Inflammatory macrophage (primary cell): ENCODE measurements around the gene DCLK1.
"Not testable (repeated sequence)": the region's sequence is repeated elsewhere in the genome, so short reads cannot be mapped to it uniquely, and the experiment has no call there.

Experiments used
- DNase-seq, 2 donors: peaks; one replicate each; pipeline ENCODE4 v3.0.0-alpha.2; 2020 to 2022

Gene DCLK1

DNA sequence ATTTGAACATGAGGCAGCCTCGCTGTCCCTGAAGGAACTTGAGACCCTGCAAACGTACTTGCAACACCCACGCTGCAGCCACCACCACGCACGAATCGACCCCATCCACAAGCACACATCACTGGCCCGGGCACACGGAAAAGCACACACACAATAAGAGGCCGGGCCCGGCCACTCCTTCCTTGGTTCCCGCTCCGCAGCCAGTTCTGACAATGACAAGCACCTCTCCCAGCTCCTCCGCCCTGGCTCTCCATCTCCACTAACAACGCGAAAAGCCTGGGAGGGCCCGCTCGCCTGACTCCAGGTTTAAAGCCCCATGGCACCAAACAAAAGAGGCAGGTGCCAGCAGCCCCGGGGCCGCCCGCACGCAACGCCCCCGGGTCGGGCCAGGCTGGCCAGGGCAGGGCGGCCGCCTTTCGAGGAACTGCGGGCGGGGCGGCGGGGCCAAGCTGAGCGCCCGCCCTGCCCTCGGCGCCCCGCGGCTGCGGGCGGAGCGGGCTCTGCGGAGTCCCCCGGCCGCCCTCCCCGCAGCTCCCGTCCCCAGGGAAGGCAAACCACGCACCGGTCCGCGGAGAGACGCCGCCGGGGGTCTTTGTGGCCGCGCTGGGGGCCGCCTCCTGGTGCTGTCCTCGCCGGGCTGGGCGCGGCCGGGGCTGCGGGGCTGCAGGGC lies 495 bp downstream of the DCLK1 start:
- DNase-seq, result no peak

DNA sequence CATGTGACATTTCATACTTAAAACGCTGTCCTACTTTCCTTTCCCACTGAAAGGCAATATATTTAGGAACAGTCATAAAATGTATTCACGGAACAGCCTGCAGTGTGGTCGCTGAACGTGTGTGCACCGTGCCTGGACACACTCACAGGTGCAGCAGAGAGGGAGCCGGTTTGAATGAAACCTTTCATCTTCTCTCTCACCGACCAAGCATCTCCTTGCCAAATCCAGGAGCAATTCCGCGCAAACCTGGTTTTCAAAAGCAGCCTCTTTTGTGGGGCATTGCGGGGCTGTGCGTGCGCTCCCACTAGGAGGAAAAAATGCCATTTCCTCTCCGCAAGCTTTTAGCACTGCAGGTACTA lies 1.0 kb downstream of the DCLK1 start:
- no peak for DNase-seq

DNA sequence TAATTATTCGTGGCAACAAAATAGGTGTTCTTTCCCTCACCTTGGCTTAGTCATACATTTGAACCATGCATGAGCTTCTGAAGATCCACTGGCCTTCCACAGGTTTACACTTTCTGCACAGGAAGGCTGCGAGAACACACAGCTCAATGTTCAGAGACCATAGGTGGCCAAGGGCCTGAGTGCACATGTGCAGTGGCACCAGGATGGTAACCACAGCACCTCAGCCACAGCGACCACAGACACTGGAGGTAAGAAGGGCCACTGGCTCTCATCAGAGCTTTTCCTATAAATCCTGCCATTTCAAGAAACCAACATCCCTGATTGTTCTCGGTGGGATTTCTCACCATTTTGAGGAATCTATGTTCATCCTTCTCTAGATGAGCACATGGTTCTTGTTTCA lies 1.6 kb downstream of the DCLK1 start:
- DNase-seq, result no peak

DNA sequence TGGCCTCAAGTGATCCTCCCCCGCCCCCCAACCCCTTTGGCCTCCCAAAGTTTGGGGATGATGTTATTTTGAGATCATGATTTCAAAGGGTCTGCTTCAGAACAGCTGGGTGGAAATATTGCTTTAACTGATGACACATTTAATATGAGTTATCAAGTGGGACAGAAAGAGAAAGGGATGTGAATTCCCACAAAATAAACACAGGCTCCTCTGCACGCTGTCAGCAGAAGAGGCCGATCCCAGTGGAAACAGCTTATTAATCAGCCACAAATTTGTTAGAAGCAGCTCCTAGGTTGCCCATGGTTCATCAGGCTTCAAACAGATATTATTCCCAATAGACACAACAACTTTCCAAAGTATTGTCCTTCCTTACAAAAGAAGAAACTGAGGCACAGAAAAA lies 4.7 kb downstream of the DCLK1 start:
- DNase-seq, result no peak

DNA sequence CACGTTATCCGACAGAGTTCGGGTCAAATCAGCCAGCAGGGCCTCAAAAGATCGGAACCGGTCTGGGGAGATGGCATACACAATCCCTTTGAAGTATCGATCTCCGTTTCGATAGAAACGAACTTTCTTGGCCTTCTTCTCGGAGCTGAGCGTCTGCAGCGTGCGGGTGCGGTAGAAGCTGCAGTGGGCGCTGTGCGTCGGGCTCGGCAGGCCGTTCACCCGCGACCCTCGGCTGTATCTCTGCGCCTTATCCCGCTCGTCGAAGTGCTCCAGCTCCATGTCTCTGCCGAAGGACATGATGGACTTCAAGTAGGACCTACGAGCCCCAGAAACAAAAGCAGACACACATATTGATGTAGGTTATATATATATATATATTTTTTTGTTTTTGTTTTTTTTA lies 5.3 kb downstream of the DCLK1 start:
- DNase-seq, result no peak

DNA sequence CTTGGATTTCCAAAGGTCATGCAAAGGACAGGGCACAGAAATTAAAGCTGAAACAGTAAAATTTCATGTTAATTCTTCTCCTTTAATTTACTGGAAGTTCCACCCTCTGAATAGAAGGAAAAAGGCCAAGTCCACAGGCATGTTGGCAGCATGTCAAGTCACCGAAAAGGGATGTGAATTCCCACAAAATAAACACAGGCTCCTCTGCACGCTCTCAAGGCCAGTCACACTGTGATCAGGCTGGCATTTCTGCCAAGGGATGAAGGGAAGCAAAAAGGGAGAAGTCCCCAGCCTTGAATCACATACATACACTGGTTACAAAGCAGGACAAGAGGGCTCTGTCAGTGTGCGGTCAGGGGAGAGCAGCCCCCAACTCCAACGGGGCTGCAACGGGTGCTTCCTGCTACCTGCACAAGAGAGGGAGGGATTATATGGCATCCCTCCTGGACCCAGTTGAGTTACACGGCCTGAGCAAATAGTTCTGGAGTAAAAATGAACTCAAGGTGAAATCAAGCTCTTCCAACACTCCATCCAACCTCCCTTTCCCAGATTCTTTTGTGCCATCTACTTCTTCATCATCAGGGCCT lies 6.9 kb downstream of the DCLK1 start:
- no peak for DNase-seq

DNA sequence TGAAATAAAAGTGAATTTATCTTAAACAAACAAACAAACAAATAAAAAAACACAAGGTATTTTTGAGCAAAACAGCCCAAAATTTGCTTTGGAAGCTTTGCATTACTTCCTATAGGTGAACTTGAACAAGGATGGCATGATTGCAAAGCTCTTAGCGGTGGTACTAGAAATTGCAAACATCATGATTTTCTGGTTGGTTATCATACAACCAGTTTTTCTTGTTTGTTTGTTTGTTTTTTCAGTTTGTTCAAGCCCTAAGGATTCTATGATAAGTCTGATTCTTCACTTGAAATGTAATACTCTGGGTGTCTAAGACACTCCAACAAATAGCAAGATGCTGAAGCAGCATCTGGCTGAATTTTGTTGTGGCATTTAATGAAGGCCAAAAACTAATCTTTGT lies 15.9 kb downstream of the DCLK1 start:
- DNase-seq, result no peak

DNA sequence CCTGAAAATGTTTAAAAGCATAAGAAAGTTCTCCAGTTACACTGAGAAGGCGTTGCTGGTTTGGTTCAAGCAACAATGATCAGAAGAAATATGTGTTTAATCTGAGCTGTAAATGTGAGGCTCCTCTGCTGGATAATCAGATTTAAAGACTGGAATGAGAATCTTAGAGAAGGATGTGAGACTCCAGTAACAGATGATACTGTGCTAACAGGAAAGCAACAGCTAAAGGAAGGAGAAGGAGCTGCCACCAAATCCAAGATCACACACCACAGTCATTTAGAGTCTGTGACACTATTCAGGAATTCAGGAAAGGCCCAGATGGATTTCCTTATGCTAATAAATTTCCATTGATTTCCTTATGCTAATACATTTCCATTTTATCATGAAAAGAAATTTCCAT lies 16.9 kb downstream of the DCLK1 start:
- DNase-seq, result no peak

DNA sequence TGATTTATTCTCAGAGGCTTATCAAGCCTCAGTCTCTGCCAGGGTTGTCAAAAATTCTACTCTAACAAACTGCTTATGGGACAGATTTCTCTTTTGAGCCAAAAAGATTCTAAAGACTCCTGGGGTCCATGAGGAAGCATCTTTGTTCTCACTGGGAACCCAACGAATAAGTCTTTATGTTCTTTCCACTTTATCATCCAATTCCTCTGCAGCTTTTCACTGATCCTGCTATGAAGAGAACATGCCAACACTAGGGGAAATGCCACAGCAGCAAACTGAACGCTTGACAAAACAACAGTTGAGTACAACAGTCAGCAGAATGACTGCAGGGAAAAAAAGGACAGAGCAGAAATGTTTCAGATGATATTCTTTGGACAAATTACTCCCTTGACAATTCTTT lies 22.2 kb downstream of the DCLK1 start:
- no peak for DNase-seq

DNA sequence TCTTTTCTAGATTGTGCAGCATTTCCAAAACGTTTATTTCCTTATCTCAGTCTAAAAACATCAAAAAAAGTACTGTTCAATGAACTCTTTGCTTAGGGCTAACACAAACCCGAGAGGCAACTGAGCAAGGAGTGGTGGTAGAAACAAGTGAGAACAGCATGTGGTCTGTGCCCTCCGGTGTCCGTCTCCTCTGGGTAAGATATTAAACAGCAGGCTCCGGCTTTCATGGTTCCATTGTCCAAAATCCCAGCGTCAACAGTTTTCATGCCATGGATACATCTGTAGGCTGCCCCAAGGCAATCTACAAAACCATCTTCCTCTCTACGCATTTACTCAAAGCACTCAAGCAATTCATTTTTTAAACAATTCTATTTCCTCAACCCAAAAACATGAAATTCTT lies 22.8 kb downstream of the DCLK1 start:
- no peak for DNase-seq

DNA sequence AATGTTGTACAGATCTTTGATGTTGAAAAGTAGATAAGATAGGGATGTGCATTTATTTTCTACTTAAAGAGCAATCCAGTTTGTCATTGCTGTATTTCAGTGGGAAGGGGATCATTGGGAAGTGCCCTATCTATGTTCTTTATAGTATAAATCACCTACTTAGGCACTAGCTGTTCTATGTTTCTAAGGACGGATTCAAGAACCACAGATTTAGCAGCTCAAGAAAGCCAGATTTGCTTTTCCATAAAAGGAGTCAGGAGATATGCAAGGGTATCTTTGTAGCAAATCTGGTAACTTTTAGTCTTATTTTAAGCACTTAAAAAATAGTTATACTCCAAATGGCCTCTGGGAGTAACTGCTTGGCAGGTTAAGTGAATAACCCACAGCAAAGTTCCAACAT lies 23.7 kb downstream of the DCLK1 start:
- DNase-seq, result no peak

DNA sequence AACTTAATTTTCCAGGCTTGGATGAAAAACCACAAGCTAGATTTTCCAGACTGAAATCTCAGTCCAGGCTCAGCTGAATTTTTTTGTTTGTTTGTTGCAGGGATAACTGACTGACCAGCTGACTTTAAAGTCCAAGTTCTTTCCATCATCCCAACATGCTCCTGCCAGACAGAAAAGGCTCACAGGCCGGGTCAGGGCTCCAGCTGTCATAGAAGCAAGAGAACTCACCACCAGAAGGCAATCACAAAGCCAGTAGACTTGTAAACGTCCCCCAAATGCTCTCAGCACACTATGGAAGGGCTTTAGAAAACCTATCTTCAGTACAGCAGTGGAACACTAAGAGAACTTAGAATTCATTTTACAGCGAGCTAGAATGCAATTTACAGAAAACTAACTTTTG lies 25.5 kb downstream of the DCLK1 start:
- no peak for DNase-seq

DNA sequence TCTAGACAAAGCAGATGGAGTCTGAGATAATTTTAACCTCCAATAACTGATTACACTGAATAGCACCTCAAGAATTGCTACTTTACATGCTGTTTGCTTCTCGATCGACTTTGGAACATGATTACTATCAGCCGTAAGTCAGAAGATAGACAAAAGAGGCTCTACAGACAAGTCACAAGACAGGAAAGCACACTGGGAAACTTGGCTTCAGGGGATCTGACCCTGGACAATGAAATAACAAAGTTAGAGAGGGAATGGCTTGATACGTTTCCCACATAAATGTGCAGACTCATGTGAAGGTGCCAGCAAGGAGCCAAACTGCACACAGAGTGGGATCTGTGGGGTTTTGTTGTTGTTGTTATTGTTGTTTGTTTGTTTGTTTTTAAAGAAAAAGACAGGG lies 28.5 kb downstream of the DCLK1 start:
- DNase-seq, result no peak

DNA sequence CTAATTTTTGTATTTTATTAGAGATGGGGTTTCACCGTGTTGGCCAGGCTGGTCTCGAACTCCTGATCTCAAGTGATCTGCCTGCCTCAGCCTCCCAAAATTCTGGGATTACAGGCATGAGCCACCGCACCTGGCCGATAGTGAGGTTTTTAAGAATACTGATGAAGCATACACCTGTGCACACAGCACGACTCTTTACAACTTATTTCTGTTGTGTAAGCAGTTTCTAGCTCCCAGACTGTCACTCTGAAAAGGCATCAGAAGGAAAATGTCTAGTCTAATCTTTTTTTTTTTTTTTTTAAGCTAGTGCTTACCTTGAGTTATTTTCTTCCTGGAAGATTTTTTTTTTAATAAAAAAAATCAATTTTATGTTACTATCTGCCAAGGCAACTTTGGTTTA lies 29.3 kb downstream of the DCLK1 start:
- not testable (repeated sequence) for DNase-seq

DNA sequence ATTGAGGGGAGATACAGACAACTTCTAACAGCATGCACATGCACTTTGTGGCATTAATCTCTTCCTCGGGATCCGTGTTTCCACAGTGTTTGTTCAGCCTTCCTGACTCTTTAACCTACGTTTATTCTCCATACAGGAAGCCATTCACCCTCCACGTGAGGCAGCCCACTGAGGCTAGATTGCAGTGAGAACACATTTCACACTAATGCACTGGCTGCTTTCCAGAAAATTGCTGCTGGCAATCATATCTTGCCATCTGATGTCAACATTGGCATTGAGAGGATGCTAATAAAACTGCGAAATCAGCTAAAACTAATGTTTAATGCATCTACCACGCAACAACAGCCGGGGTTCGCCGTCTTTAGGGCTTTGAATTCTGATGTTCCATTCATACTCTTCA lies 30.0 kb downstream of the DCLK1 start:
- no peak for DNase-seq

DNA sequence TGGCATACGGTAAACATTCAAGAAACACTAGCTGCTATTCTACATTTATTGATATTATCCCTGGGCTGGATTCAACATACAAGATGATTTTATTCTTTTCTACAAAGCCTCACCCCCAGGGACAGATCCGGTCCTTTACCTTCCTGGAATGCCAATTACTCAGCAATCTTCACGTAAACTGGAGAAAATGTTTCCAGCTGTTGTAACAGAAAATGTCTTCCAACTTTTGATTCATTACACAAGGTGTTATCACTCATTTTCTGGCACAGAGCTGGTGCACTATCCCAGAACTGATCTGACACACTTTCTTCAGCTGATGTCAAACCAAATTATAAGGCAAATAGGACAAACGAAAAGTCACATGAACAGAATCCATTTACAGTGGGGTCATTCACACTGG lies 33.1 kb downstream of the DCLK1 start:
- no peak for DNase-seq

DNA sequence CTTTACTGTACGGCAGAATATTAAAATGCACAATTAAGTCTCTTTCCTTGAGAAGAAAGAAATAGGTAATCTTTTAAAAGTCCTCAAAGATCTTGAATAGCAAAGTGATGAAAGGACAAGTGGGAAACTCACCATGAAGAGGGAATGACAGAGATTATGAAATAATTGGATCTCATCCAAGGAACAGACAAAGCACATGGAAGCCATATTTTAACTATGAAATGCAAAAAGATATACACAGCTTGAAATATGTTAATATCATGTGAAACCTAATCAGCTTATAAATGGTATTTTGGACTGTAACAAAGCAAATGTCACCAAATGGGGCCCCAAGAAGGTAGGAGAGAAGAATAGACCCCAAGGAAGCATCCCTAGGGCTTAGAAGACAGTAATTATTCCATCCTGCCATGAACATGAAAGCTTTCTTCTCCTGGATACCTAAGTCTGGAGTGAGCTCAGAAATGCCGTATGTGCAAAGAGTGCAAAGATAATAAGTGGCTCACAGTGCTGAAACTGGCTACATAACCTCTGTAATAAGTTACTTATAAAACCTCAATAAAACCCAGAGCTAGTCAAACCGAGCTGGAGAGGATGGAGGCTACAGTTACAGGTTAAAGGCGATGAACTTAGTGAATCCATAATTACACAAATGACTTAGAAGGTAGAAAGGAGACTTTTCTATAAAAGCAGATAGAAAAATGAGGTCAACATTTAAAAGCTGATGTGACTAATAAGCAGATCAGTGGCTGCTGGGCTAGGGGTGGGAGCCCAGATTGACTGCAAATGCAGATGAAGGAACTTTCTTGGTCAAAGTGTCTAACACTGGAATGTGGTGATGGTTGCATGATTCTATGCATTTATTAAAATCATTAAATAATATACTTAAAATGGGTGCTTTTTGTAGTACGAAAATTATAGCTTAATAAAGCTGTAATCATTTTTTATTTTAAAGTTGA lies 34.4 kb downstream of the DCLK1 start:
- DNase-seq, result no peak

DNA sequence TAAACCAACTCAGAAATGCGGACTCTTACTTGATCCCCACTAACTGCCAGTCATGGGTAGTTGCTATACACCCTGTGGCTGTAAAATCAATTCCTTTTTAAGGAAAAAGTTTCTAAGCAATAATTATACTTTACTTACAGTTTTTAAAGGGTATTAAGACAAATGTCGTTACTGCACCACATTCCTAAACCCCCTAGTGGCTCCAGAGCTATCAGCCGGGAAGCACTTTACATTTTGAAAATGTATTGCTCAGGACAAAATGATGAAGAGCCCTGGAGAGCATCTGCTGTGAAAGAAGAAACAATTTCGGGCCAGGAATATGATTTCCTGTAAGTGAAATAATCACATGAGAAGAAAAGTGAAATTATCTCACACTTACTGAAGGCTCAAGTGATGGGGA lies 36.7 kb downstream of the DCLK1 start:
- no peak for DNase-seq

DNA sequence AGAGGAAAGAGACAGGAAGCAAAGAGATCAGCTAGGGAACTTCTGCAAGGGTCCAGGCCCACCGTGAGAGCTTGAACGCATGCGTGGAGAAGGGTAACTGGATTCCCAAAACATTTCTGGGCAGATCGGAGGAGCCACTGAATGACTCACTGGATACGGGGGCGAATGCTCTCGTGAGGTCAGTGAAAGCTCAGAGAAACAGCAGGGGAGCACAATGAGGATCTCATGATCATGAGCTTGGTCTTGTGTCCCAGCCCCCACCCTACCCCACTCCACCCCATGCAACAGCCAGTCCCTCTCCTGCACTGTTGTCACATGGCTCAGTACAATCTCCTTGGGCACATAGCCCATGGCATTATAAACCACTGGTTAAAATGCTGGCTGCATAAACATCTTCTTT lies 40.6 kb downstream of the DCLK1 start:
- DNase-seq, result no peak

DNA sequence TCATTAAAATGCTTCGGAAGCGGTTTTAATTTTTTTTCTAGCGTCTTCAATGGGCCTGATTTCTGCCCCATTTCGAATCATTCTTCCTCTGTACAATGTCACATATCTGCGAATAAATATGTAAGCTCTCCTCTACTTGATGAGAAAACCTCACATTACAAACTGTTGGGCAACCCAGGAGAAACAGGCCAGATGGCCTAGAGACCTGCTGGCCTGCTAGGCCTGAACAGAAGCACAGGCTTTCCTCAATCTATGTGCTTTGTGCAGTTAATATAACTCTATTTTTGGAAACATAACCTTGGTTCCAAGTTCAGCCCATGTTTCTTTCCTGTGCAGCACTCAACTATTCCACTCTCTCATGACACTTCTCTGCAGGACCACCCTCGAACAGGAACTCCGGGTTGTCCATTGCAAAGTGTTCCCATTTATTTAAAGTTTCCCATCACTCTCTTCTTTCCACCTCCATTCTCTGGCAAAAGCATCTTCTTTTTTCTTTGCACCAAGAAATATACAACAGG lies 42.0 kb downstream of the DCLK1 start:
- DNase-seq, result no peak

DNA sequence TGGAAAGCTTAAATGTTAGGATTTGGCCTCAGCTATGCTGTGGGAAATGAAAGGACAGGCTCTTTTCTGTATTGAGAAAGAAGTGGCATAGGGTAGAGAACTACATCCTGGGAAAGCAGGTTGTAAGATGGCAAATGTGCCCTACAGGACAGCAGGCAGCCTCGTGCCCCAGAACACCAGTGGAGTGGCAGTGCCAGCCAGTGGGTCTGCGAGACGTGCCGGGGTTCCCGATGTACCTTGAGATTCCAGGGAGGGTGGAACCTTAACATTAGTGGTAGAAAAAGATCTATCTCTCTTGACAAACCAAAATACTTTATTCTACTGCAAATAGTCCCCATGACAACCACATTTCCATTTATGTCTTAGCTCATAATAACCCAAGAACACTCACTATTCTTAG lies 42.7 kb downstream of the DCLK1 start:
- no peak for DNase-seq

DNA sequence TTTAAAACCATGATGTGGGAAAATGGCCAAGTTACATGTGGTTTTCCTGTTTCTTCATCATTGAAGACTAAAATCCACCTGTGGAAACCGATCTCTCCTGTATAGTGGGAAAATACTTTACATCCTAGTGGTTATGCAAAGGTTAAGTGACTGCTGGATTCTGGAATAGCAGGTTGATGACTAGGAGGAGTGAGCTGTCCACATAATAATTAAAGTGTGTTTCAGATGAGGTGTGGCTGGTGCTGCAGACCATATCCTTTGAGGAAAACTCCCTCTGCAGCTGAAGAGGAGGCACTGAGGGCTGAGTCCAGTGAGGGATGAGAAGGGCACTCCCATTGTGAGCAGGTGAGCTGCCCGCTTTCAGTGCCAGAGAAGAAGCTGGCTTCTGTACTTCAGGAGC lies 43.2 kb downstream of the DCLK1 start:
- DNase-seq, result no peak

DNA sequence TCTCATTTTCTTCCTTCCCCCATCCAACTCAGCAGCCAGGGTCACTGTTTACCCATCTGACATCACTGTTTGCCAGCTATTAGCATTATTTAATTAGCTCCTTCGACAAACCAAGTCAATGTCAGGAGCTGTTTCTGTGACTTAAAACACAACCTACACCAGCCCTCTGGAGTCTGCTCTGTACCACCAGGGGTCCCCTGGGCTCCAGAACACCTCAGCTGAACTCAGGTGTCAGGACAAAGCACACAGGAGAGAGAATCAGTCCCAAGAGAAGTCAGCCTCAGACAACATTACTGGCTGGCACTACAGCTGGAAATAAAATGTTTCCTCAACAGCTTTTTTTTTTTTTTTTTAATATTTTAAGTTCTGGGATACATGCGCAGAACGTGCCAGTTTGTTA lies 45.1 kb downstream of the DCLK1 start:
- DNase-seq, result no peak

DNA sequence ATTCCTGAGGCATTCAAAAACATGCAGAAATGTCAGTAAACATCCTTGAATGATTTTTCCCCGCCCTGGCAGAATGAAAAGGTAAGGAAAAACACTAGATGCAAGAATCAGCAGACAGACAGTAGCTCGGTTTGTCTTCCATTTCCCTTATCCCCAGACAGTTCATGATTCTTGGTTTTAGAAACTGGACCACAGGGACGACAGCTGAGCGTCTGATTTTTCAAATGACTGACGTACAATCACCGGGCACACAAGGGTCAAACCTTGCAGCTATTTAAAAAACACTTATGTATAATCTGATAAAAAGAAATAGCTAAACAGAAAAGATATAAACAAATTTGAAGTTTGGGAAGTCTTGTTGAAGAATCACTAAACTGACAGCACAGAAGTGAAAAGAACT lies 47.1 kb downstream of the DCLK1 start:
- no peak for DNase-seq
